HCT116 (cell line): ENCODE measurements around the gene CLDN5. TPM values are rescaled to one million over a fixed set of nuclear protein-coding genes. Genes with fewer than 3 reads are reported as not detected.

Experiments
- ATAC-seq: fragments of 200-7000 bp; cut with Tn5 transposase; 2 replicates; pipeline ENCODE4 v1.9.1; 2020; ENCODE audit warnings: mild to moderate bottlenecking, moderate library complexity
- BruUV-seq: library from RNA; stranded (reverse); fragments of 400-500 nt; replicated peaks from 2 replicates; lab custom pipeline; 2021; lab: Mats Ljungman, UMichigan
- CTCF ChIA-PET: fragments of 300-600 bp; sonication (Branson Sonifier 250); formaldehyde crosslinking; loops from one replicate; lab custom pipeline; 2021; ENCODE audit warnings: antibody characterized with exemption; lab: Charles Lee
- POLR2A ChIA-PET: fragments of 300-600, 350-600 bp; sonication (Branson Sonifier 250); formaldehyde crosslinking; loops from one replicate; lab custom pipeline; 2021; ENCODE audit warnings: antibody characterized with exemption; lab: Charles Lee
- RAD21 ChIA-PET, 2 experiments: fragments of 300-600 bp; sonication (Branson Sonifier 250); formaldehyde crosslinking; loops; one replicate each; lab custom pipeline; 2023; ENCODE audit warnings: low total read pairs in 2 of 2; ENCODE audit not compliant: uncharacterized antibody in 2 of 2, unreplicated experiment in 2 of 2, low non-redundant PET in 1 of 2; lab: Charles Lee
- DNase-seq: peaks from one replicate; pipeline ENCODE4 v3.0.0-alpha.2; 2010; ENCODE audit warnings: low read depth, low spot score
- H2AFZ ChIP-seq: fragments of 200-600 bp; shearing (Covaris generic), sonication (generic); 2 replicates; pipeline ENCODE4 v1.6.1; 2017; ENCODE audit warnings: low read depth, mixed run types, mixed read lengths, antibody characterized with exemption, low read length; ENCODE audit not compliant: poor library complexity, severe bottlenecking
- H3K27ac ChIP-seq: 2 replicates; pipeline ENCODE4 v1.5.1; 2012; ENCODE audit warnings: low read depth, low read length
- H3K27me3 ChIP-seq: fragments of 200-600 bp; sonication (generic); 2 replicates; pipeline ENCODE4 v1.6.1; 2016; ENCODE audit warnings: mixed run types, low read length, mixed read lengths; ENCODE audit not compliant: insufficient read depth
- H3K36me3 ChIP-seq, 2 experiments: fragments of 200-500 bp in 1 of 2; fragments of 200-600 bp in 1 of 2; sonication (Bioruptor generic) in 1 of 2; sonication (generic) in 1 of 2; 2 replicates each; pipeline versions ENCODE4 v1.5.1 to v1.6.1; 2014 to 2016; ENCODE audit warnings: low read length in 2 of 2, inconsistent platforms in 1 of 2, mixed read lengths in 1 of 2, mixed run types in 1 of 2; ENCODE audit not compliant: insufficient read depth in 2 of 2, control insufficient read depth in 1 of 2
- H3K4me1 ChIP-seq, 2 experiments: fragments of 200-600 bp in 1 of 2; sonication (generic) in 1 of 2; 2 replicates each; pipeline versions ENCODE4 v1.5.1 to v1.6.1; 2012 to 2017; ENCODE audit warnings: low read length in 2 of 2, inconsistent platforms in 1 of 2, mild to moderate bottlenecking in 1 of 2, mixed read lengths in 1 of 2, mixed run types in 1 of 2, moderate library complexity in 1 of 2; ENCODE audit not compliant: insufficient read depth in 2 of 2, control insufficient read depth in 1 of 2
- H3K4me2 ChIP-seq: fragments of 200-600 bp; sonication (generic); 2 replicates; pipeline ENCODE4 v1.6.1; 2017; ENCODE audit warnings: mixed run types, low read length, mixed read lengths
- H3K4me3 ChIP-seq, 2 experiments: fragments of 200-600 bp in 1 of 2; sonication (generic) in 1 of 2; replicated peaks in 1 of 2; 2 replicates each; pipeline ENCODE4 v1.5.1; 2011 to 2016; ENCODE audit warnings: low read length in 2 of 2, control low read depth in 1 of 2, low read depth in 1 of 2, mild to moderate bottlenecking in 1 of 2, mixed read lengths in 1 of 2, mixed run types in 1 of 2
- H3K79me2 ChIP-seq: fragments of 200-600 bp; sonication (generic); 2 replicates; pipeline ENCODE4 v1.6.1; 2017; ENCODE audit warnings: mild to moderate bottlenecking, mixed run types, low read length, moderate library complexity, mixed read lengths; ENCODE audit not compliant: insufficient read depth
- H3K9ac ChIP-seq: fragments of 200-600 bp; sonication (generic); 2 replicates; pipeline ENCODE4 v1.6.1; 2016; ENCODE audit warnings: low read length, mixed read lengths
- H3K9me2 ChIP-seq: fragments of 200-600 bp; sonication (generic), shearing (Covaris generic); 2 replicates; pipeline ENCODE4 v1.6.1; 2017; ENCODE audit warnings: mixed run types, mild to moderate bottlenecking, moderate library complexity; ENCODE audit not compliant: insufficient read depth
- H3K9me3 ChIP-seq, 2 experiments: fragments of 200-500 bp in 1 of 2; fragments of 200-600 bp in 1 of 2; sonication (Bioruptor generic) in 1 of 2; sonication (generic) in 1 of 2; 2 replicates each; pipeline ENCODE4 v1.6.1; 2014 to 2017; ENCODE audit warnings: low read length in 2 of 2, mixed read lengths in 2 of 2, inconsistent platforms in 1 of 2, low read depth in 1 of 2, mild to moderate bottlenecking in 1 of 2, mixed run types in 1 of 2, moderate library complexity in 1 of 2; ENCODE audit not compliant: control insufficient read depth in 1 of 2, insufficient read depth in 1 of 2
- H4K20me1 ChIP-seq: fragments of 200-600 bp; sonication (generic), shearing (Covaris generic); 2 replicates; pipeline ENCODE4 v1.6.1; 2017; ENCODE audit warnings: mixed run types, mild to moderate bottlenecking, moderate library complexity; ENCODE audit not compliant: insufficient read depth
- ATF3 ChIP-seq: IDR thresholded peaks from 2 replicates; pipeline ENCODE4 v1.6.1; 2012
- CBX3 ChIP-seq: IDR thresholded peaks from 2 replicates; pipeline ENCODE4 v1.6.1; 2012; ENCODE audit warnings: low read depth
- CEBPB ChIP-seq: IDR thresholded peaks from 2 replicates; pipeline ENCODE4 v1.6.1; 2012; ENCODE audit warnings: low read depth
- CTCF ChIP-seq, 3 experiments: fragments of 200-600 bp in 1 of 3; sonication (generic) in 1 of 3; IDR thresholded peaks in 2 of 3; conservative IDR thresholded peaks in 1 of 3; 2 replicates each; pipeline ENCODE4 v1.5.1; 2012 to 2017; ENCODE audit warnings: low read depth in 2 of 3, low read length in 2 of 3, antibody characterized with exemption in 1 of 3, borderline replicate concordance in 1 of 3, control low read depth in 1 of 3, mild to moderate bottlenecking in 1 of 3, mixed read lengths in 1 of 3, mixed run types in 1 of 3, moderate library complexity in 1 of 3; ENCODE audit not compliant: insufficient read depth in 1 of 3
- EGR1 ChIP-seq: IDR thresholded peaks from 2 replicates; pipeline ENCODE4 v1.6.1; 2012; ENCODE audit warnings: low read depth
- ELF1 ChIP-seq: IDR thresholded peaks from 2 replicates; pipeline ENCODE4 v1.6.1; 2012; ENCODE audit warnings: low read depth, borderline replicate concordance
- EZH2 ChIP-seq: fragments of 200-600 bp; sonication (generic); IDR thresholded peaks from 2 replicates; pipeline ENCODE4 v1.6.1; 2017; ENCODE audit warnings: antibody characterized with exemption, mixed run types
- EZH2phosphoT487 ChIP-seq: fragments of 200-600 bp; IDR thresholded peaks from 2 replicates; pipeline ENCODE4 v1.6.1; 2018; ENCODE audit warnings: antibody characterized with exemption, borderline replicate concordance
- FOSL1 ChIP-seq: IDR thresholded peaks from 2 replicates; pipeline ENCODE4 v1.6.1; 2012; ENCODE audit warnings: low read depth
- JUND ChIP-seq: IDR thresholded peaks from 2 replicates; pipeline ENCODE4 v1.6.1; 2012
- MAX ChIP-seq: IDR thresholded peaks from 2 replicates; pipeline ENCODE4 v1.6.1; 2012
- POLR2A ChIP-seq: IDR thresholded peaks from 2 replicates; pipeline ENCODE4 v1.7.0; 2011; ENCODE audit warnings: borderline replicate concordance; ENCODE audit not compliant: insufficient read depth, insufficient read length; ENCODE audit errors: extremely low read depth
- REST ChIP-seq: IDR thresholded peaks from 2 replicates; pipeline ENCODE4 v1.6.1; 2012; ENCODE audit warnings: low read depth
- SIN3A ChIP-seq: IDR thresholded peaks from 2 replicates; pipeline ENCODE4 v1.6.1; 2012; ENCODE audit warnings: low read depth
- SRF ChIP-seq: IDR thresholded peaks from 2 replicates; pipeline ENCODE4 v1.6.1; 2012; ENCODE audit warnings: low read depth
- TCF7L2 ChIP-seq: IDR thresholded peaks from 2 replicates; pipeline ENCODE4 v1.7.0; 2011; ENCODE audit warnings: borderline replicate concordance, inconsistent platforms; ENCODE audit not compliant: insufficient read depth, insufficient read length; ENCODE audit errors: extremely low read depth
- ZBTB33 ChIP-seq: IDR thresholded peaks from 2 replicates; pipeline ENCODE4 v1.6.1; 2011; ENCODE audit warnings: mild to moderate bottlenecking, low read length, moderate library complexity; ENCODE audit not compliant: insufficient replicate concordance; ENCODE audit errors: extremely low read depth
- ZFX ChIP-seq: fragments of 450-650 bp; IDR thresholded peaks from 2 replicates; pipeline ENCODE4 v1.6.1; 2017
- ZNF274 ChIP-seq: fragments of 200-500 bp; sonication (Bioruptor generic); IDR thresholded peaks from 2 replicates; pipeline ENCODE4 v1.6.1; 2014; ENCODE audit warnings: mild to moderate bottlenecking, low read depth, low read length, inconsistent platforms
- intact Hi-C: fragments of 100-400 bp; cut with micrococcal nuclease; formaldehyde crosslinking; loops from 2 replicates; pipeline ENCODE4 v1.10.0; 2022
- total RNA-seq: library from RNA; stranded (reverse); gene quantifications from one replicate; pipeline ENCODE4 v1.2.1, GENCODE V29; 2021; ENCODE audit not compliant: unreplicated experiment

The CLDN5 gene
- total RNA-seq, 1 experiment from 2014 or later, result 0.32 TPM

GRCh38 chr22:19504900-19505734 lies 19.1 kb downstream of the CLDN5 start:
- Histone ChIP-seq H4K20me1 (no peaks in the 10 kb centered on the region), H2AFZ (no peak overlapping the region), H3K4me2 (no peak overlapping the region), H3K36me3 (peaks cover 0 to 13% of the 10 kb centered on the region in 2 experiments; a peak in 3 of 4 replicates), H3K4me3 (no peak overlapping the region), H3K4me1 (no peaks in the 10 kb centered on the region), H3K27me3 (no peaks in the 10 kb centered on the region), H3K79me2 (no peaks in the 10 kb centered on the region), H3K9me2 (no peaks in the 10 kb centered on the region), H3K9ac (no peak overlapping the region), H3K27ac (no peak overlapping the region), H3K9me3 (no peaks in the 10 kb centered on the region)
- TF ChIP-seq FOSL1, result no peak
- TF ChIP-seq ZFX, result no peak
- TF ChIP-seq ZNF274, result no peak
- TF ChIP-seq CTCF (IDR thresholded peaks at IDR 0.05 in 2 of 3, conservative IDR thresholded peaks at IDR 0.05 in 1 of 3; ENCODE audit: borderline replicate concordance in 1 of 3, insufficient read depth in 1 of 3, low read depth in 2 of 3, low read length in 2 of 3), result no peak
- TF ChIP-seq EGR1, result no peak
- TF ChIP-seq CEBPB, result no peak
- TF ChIP-seq POLR2A, result no peak
- no peak for TF ChIP-seq CBX3
- no peak for TF ChIP-seq JUND
- TF ChIP-seq ZBTB33, result no peak
- TF ChIP-seq SRF, result no peak
- TF ChIP-seq EZH2phosphoT487, result no peak
- no peak for TF ChIP-seq MAX
- no peak for TF ChIP-seq TCF7L2
- no peak for TF ChIP-seq EZH2
- no peak for TF ChIP-seq ELF1
- TF ChIP-seq REST, result no peak
- no peak for TF ChIP-seq ATF3
- no peak for TF ChIP-seq SIN3A
- DNase-seq, result no peak
- CTCF ChIA-PET, result no interaction called here
- RAD21 ChIA-PET, result no interaction called here
- POLR2A ChIA-PET, result no interaction called here
- intact Hi-C loops, result no loop called here
- no TSS peak for BruUV-seq
- peak; percentile 35; the same call in 1 of the 2 replicates for ATAC-seq
